IMR-90 (cell line): Measurements from ENCODE around the gene VPS52.

ENCODE experiments used
- CHD1 ChIP-seq: IDR thresholded peaks from 2 replicates; pipeline ENCODE4 v1.6.1; 2012; ENCODE audit warnings: low read depth, low read length, improper control_type of control experiment
- CTCF ChIP-seq: conservative IDR thresholded peaks from 2 replicates; pipeline ENCODE4 v1.5.1; 2012; ENCODE audit warnings: mild to moderate bottlenecking, low read depth, low read length, improper control_type of control experiment
- FOS ChIP-seq: fragments of 150-350 bp; IDR thresholded peaks from 2 replicates; pipeline ENCODE4 v1.6.1; 2016; ENCODE audit warnings: low read depth, low read length

- TF ChIP-seq CTCF: no peak
- TF ChIP-seq FOS: no peak
- TF ChIP-seq CHD1: no peak
Measured at GRCh38 chr6:33288141-33288920, 16.7 kb upstream of the VPS52 start.
